Activated CD4-positive, alpha-beta T cell treated with anti-CD3 and anti-CD28 coated beads, Interleukin-10, Interleukin-2, amounts not matched to agents 100 ng/mL and 50 ng/mL, durations not matched to agents 16 hours and 8 hours (primary cell): ENCODE measurements around the gene MLLT1.
A peak's percentile ranks its signal among the peaks of the same experiment; 100 is the strongest.

Source experiments
- DNase-seq: peaks from one replicate; pipeline ENCODE4 v3.0.0-alpha.2; 2020

The MLLT1 gene

GRCh38 chr19:6253954-6254733, 25.6 kb downstream of the MLLT1 start:
- no peak for DNase-seq

GRCh38 chr19:6252066-6252465, 27.7 kb downstream of the MLLT1 start:
- no peak for DNase-seq

- DNase-seq = no peak
Observed at GRCh38 chr19:6250909-6251308, 28.9 kb downstream of the MLLT1 start.

GRCh38 chr19:6250024-6250615, 29.7 kb downstream of the MLLT1 start:
- DNase-seq = no peak

DNA sequence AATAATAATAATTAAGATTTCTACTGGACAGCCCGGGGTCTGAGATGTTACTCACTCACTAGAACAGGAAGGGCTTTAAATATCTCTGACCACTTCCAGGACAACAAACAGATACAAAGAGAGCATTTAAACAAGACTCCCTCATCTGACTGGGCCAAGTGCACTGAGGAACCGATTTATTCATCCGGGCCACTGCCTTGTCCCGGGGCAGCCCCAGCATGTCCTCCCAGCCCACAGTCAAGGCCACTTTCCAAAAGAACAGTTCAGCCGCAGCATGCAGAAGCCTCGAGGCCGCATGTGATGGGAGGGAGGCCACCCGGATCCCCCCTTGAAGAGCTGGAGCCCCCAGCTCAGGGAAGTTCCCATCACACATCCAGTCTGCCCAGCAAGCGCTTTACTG, 30.5 kb downstream of the MLLT1 start:
- DNase-seq = no peak

DNA sequence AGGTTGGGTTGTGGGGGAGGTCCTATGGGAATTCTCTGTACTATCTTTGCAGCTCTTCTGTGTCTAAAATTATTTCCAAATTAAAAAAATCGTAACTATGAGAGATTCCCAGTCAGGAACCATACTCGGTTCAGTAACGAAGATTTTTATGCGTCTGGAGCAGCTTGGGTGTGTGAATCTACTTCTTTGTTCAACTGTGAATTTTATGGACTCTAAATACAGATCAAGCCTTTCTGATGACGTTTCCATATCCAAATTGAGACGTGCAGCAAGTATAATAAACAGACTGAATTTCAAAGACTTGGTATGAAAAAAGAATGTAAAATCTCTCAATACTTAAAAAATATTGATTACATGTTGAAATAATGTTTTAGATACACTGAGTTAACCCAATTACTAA, 30.9 kb downstream of the MLLT1 start:
- no peak for DNase-seq

DNA sequence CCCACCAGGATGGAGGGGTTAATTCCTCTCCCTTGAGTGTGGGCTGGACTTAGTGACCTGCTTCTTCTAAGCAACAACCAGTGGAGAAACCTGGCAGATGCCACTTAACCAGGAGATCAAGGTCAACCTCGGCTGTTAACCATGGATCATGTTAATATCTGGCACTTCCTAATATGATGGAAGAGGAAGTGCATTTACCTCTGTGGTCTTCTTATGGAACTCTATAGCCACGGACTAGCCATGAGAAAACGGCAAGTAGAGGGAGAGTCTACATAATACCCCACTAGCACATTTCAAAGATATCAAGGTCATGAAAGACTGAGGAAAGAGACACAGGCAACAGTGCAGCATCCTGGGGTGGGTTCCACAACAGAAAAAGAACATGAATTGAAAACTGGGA, 31.4 kb downstream of the MLLT1 start:
- DNase-seq = no peak

DNA sequence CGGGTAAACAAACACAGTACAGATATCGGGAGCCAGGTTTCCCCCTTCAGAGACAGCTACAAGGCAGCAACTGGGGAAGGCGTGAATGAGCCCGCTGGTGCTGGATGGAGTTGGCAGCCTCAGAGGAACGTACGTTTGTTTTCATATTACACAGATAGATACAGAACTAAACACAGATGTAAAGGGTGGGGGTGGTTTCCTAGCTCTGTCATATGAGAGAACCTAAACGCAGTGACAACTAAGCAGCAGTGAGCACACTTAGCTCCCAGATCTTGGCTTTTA, 32.8 kb downstream of the MLLT1 start:
- DNase-seq = no peak

- no peak for DNase-seq
Observed at GRCh38 chr19:6246174-6247006, 33.4 kb downstream of the MLLT1 start.

GRCh38 chr19:6242677-6243076, 37.1 kb downstream of the MLLT1 start:
- no peak for DNase-seq

- DNase-seq = no peak
Observed at GRCh38 chr19:6241680-6242377, 37.9 kb downstream of the MLLT1 start.

DNA sequence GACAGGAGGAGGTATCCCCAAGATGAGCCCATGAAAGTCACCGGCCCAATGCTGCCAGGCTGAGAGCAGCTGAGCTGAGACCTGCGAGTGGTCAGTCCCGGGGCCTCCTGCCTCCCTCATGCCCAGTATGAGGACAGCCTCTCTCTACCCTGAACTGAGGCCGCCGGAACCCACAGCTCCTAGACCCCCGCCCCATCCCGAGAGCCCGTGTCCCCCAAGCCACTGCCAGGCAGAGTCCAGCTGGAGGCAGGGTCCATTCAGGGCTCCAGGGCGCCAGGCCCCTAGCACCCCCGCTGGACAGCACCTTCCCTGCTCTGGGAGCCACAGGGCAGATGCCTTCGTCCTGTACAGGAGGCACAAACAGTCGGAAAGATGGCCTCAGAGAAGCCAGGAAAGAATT, 38.7 kb downstream of the MLLT1 start:
- no peak for DNase-seq

GRCh38 chr19:6239871-6240676, 39.7 kb downstream of the MLLT1 start:
- no peak for DNase-seq

DNA sequence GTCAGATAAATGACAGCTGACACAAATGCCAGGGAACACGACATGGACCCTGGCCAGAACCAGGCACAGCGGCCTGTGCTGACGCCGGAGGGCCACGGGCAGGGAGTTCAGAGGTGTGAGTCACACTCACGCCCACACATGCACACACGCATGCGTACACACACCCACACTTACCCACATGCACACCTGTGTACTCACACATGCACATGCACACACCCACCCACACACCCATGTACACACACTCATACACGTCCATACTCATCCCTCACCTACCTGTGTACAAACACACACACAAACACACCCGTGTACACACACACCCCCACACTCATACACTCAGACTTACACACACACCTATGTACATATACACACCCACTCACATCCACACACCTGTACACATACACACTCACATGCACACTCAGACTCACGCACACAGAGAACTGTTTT, 40.4 kb downstream of the MLLT1 start:
- DNase-seq = no peak

DNA sequence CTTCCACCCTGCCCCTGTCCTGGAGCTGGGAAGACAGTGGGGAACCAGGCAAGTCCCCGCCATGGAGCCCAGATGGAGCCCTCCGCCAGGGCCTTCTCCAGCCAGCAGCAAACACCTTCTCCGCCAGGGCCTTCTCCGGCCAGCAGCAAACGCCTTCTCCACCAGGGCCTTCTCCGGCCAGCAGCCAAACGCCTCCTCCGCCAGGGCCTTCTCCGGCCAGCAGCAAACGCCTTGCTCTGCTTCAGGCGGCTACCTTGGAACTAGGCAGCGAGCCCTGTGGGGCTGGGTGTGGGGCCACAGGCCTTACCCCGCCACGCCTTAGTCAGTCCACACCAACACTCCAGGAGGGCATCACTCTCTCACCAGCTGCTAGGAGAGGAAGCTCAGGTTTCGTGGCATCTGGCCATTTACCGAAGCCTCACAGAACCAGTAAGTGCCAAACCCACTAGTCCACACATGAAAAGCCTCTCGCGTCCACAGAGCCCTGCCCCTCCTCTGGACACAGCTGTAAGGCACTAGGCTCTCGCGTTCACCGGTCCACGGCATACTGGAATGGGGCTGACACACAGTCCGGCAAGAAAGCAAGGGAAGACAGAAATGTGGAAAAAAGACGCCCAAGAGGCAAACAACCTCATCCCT, 41.0 kb downstream of the MLLT1 start:
- DNase-seq = no peak

DNA sequence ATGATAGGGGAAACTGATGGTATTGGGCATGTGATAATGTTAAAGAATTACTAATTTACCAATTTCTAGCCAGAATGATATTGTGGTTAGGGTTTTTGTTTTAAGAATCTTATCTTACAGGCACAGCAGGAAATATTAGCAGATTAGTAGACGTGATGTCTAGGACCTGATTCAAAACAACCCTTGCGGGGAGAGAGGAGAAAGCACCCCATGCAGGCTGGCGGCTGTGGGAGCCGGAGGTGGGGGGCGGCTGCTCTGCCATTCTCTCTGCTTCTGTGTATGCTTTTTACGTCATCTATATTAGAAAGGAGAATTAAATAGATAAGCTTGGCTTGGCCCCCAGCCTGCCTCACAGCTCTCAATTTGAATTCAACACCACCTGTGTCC, 41.5 kb downstream of the MLLT1 start:
- peak; percentile 19 for DNase-seq

GRCh38 chr19:6236310-6237291, 43.2 kb downstream of the MLLT1 start:
- DNase-seq = no peak

DNA sequence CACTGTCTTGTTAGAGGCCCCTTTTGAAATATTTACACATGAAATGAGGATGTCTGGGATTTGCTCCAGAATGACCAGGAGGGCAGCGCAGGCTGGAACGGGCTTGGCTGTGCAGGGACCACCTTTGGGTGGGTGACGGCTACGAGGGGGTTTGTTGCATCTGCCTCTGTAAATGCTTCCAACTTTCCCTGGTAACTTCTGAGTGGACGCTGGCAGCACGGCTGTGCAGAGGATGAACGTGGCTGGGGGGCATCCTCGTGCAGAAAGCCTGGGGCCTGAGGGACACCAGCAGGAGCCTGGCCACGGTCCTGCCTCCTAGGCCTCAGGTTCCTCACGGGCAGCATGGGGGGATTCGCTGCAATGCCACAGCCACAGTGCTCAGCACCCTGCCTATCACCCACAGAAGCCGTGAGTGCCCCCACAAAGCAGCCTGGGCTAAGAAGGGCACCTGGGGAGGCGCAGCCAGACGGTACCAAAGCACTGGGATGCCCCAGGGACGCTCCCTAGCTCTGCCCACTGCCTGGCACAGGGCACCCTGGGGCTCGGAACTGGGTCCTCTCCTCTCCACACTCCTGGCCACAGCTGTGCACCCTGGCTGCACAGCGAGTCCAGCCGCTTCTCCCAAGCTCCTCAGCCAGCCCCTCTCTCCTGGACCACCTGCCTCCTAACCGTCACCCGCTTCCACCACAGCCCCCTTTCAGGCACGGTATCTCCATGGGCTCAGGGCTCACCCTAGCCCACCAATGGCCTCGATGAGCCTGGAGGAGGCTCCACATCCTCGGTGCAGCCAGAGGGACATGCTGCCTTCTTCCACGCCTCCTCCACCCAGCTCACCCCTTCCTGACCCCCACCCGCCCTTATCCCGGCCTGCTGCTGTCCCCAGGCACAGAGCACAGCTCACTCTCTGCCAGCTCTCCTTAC, 44.5 kb downstream of the MLLT1 start:
- DNase-seq = no peak

DNA sequence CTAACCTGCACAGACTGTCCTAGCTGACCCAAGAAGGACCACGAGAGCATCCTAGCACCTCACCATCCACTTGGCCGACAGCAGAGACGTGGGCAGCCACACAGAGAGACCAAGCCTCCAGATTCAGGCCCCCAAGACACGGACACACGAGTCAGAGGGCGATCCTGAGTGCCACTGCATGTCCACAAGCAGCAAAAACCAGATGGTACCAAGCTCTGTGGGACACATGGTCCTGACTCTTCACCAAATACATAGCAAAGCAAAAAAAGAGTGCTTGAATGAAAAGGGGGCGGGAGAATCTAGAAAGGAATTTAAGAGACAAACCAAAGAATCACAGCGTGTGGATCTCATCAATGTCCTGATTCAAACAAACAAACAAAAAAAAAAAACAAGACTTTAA, 45.2 kb downstream of the MLLT1 start:
- DNase-seq = no peak
